Transverse colon (tissue), 4 donors: ENCODE results near the gene SHC3. TPM values are rescaled to one million over a fixed set of nuclear protein-coding genes. Genes with fewer than 3 reads are reported as not detected.

Experiments
- DNase-seq: peaks from one replicate; pipeline ENCODE4 v3.0.0-alpha.2; 2019
- H3K27ac ChIP-seq, 4 donors: fragments of 200-600 bp; sonication (generic); 2 replicates each; pipeline ENCODE4 v1.5.1; 2016 to 2018; ENCODE audit warnings: inconsistent platforms in 4 of 4
- H3K27me3 ChIP-seq: fragments of 200-600 bp; sonication (generic); 2 replicates; pipeline ENCODE4 v1.5.1; 2017; ENCODE audit warnings: inconsistent platforms
- H3K36me3 ChIP-seq, 4 donors: fragments of 200-600 bp; sonication (generic); 2 replicates each; pipeline ENCODE4 v1.5.1; 2017 to 2019; ENCODE audit warnings: inconsistent platforms in 4 of 4
- H3K4me1 ChIP-seq, 4 donors: fragments of 200-600 bp; sonication (generic); 2 replicates each; pipeline ENCODE4 v1.5.1; 2017 to 2020; ENCODE audit warnings: inconsistent platforms in 4 of 4
- H3K4me3 ChIP-seq, 4 donors: fragments of 200-600 bp; sonication (generic); 1 replicate in 1 of 4; 2 replicates in 3 of 4; pipeline versions ENCODE4 v1.5.1 to v1.6.1; 2017 to 2019; ENCODE audit warnings: inconsistent platforms in 4 of 4
- H3K9me3 ChIP-seq, 2 donors: fragments of 200-600 bp; sonication (generic); 2 replicates each; pipeline ENCODE4 v1.5.1; 2017 to 2019; ENCODE audit warnings: inconsistent platforms in 2 of 2
- EP300 ChIP-seq: sonication (generic); formaldehyde crosslinking; IDR thresholded peaks from one replicate; pipeline ENCODE4 v1.6.1; 2017; ENCODE audit warnings: antibody characterized with exemption, low read depth
- POLR2A ChIP-seq: fragments of 450-650 bp; IDR thresholded peaks from one replicate; pipeline ENCODE4 v1.6.1; 2016; ENCODE audit warnings: antibody characterized with exemption, mild to moderate bottlenecking, moderate library complexity
- POLR2AphosphoS5 ChIP-seq, 3 donors: sonication (generic); formaldehyde crosslinking; IDR thresholded peaks; one replicate each; pipeline ENCODE4 v1.6.1; 2016; ENCODE audit warnings: antibody characterized with exemption in 3 of 3
- WGBS, 2 donors: methylation state at CpG; one replicate each; pipeline ENCODE4 v1.1.5; 2018; ENCODE audit warnings: low coverage in 1 of 2; 5-methylcytosine and 5-hydroxymethylcytosine counted together
- in situ Hi-C, 4 donors: fragments of 200-750 bp; cut with MboI; loops; one replicate each; pipeline versions ENCODE4 v1.15.0 to v1.15.1; 2017; ENCODE audit warnings: low sequenced_read_pairs in 3 of 4, low pct_ligation_motif_present in 1 of 4, low pct_unique_long_range_greater_than_20kb in 1 of 4
- intact Hi-C: fragments of 100-400 bp; cut with DNase I; formaldehyde crosslinking; loops from one replicate; pipeline ENCODE4 v1.15.1; 2023; ENCODE audit warnings: low total_unique reads
- total RNA-seq, 4 donors: library from RNA; depleted of rRNA; stranded (reverse); fragments of >200 nt; gene quantifications; one replicate each; pipeline ENCODE4 v1.1.0, GENCODE V29; 2016
- TF ChIP-seq, protein P1 (sequence below), 5 experiments: fragments of 200-600 bp in 3 of 5; fragments of 450-650 bp in 2 of 5; sonication (generic) in 3 of 5; IDR thresholded peaks; 1 replicate in 2 of 5; 2 replicates in 3 of 5; pipeline ENCODE4 v1.5.1; 2016 to 2017; ENCODE audit warnings: antibody characterized with exemption in 5 of 5, inconsistent platforms in 3 of 5, mild to moderate bottlenecking in 2 of 5, moderate library complexity in 1 of 5

The SHC3 gene
- total RNA-seq, 4 donors from 2014 or later: 1.1 to 4.8 (median 2.7) TPM

DNA sequence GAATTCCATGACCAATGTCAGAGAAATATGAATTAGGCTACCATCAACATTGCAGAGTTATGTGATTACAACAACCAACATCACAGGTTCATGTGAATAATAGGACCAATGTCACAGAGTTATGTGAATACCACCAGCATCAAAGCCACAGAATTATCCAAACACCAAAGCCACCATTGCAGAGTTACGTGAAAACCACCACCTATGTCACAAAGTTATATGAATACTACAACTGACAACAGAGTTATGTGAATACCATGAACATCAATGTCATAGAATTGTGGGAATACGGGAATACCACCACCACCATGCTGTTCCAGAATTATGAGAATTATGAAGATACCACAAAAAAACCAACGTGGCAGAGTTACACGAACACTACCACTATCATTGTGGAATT, 64.8 kb downstream of the SHC3 start:
- no peak for DNase-seq
- in situ Hi-C loops (no loop called here), intact Hi-C loops (no loop called here)
- no peak overlapping the region for H3K27ac ChIP-seq
- 88 to 92% methylated on average over 4 of the region's 4 CpGs for WGBS, 2 donors
- H3K36me3 ChIP-seq: no peaks in the 10 kb centered on the region
- TF ChIP-seq EP300 (no peak), POLR2AphosphoS5 (IDR thresholded peaks at IDR 0.05) (no peak), POLR2A (no peak)
- TF ChIP-seq, protein P1, sequence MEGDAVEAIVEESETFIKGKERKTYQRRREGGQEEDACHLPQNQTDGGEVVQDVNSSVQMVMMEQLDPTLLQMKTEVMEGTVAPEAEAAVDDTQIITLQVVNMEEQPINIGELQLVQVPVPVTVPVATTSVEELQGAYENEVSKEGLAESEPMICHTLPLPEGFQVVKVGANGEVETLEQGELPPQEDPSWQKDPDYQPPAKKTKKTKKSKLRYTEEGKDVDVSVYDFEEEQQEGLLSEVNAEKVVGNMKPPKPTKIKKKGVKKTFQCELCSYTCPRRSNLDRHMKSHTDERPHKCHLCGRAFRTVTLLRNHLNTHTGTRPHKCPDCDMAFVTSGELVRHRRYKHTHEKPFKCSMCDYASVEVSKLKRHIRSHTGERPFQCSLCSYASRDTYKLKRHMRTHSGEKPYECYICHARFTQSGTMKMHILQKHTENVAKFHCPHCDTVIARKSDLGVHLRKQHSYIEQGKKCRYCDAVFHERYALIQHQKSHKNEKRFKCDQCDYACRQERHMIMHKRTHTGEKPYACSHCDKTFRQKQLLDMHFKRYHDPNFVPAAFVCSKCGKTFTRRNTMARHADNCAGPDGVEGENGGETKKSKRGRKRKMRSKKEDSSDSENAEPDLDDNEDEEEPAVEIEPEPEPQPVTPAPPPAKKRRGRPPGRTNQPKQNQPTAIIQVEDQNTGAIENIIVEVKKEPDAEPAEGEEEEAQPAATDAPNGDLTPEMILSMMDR (IDR thresholded peaks at IDR 0.05): no peak
- H3K4me3 ChIP-seq: no peak overlapping the region
- H3K27me3 ChIP-seq: no peaks in the 10 kb centered on the region
- no peaks in the 10 kb centered on the region for H3K9me3 ChIP-seq
- no peaks in the 10 kb centered on the region for H3K4me1 ChIP-seq

DNA sequence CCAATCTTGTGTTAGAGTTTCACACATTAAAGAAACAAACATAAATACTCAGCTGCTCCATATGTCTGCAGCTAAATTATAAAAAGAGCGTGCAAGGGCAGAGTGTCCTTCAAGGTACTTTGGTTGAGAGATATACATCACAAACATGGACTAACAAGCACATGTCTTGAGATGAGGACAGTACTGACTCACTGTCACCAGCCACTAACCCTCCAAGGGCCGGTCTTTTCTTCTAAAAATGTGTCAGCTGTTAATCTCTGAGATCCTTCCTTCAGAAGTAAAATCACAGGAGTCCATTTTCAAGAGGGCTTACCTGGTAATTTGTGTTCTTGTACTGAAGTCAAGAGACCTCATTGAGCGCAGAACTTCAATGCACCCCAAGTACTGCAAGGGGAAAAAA, 66.4 kb downstream of the SHC3 start:
- in situ Hi-C loops (no loop called here), intact Hi-C loops (no loop called here)
- no peak overlapping the region for H3K27ac ChIP-seq
- no peaks in the 10 kb centered on the region for H3K27me3 ChIP-seq
- DNase-seq: no peak
- no peaks in the 10 kb centered on the region for H3K4me1 ChIP-seq
- WGBS, 2 donors: 87 to 90% methylated on average over 3 of the region's 3 CpGs
- H3K36me3 ChIP-seq: no peaks in the 10 kb centered on the region
- H3K4me3 ChIP-seq: no peak overlapping the region
- no peaks in the 10 kb centered on the region for H3K9me3 ChIP-seq
- TF ChIP-seq POLR2A: no peak
- no peak for TF ChIP-seq POLR2AphosphoS5 (IDR thresholded peaks at IDR 0.05)
- TF ChIP-seq, protein P1 (IDR thresholded peaks at IDR 0.05): no peak
- TF ChIP-seq EP300: no peak

DNA sequence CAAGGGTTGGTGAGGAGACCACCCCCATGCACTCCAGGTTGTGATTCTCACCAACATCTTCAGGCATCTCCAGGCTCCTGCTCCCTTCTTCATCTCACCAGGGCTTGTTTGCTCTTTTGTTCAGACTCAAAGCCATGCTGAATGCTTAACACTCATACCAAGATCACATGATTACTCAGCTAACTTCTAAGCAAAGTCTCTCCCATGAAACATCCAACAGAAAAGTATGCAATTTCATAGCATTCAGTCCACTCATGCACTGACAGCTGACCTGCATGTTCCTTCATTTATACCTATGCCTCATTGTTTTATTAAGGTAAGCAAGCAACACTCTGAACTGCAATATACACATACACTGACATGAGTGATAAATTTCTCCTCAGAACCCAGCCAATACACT, 69.0 kb downstream of the SHC3 start:
- in situ Hi-C loops: no loop called here

DNA sequence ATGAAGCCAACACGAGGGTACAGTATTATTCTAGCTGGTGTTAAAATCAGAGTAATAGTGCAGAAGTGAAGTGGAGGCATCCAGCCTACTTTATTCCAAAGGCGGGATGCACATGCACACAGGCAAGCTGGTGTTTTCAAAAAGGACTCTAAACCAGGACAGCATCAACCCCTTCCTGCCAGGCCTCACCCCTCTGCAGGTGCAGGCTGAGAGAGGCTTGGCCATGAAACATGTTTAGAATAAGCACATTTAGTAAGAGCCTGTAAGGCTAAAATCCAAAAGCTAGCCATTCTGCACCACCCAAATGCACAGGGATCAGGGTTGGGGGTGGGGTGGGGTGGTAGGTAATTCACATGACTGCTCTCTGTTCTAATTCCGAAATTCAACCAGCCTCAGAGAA, 71.2 kb downstream of the SHC3 start:
- Histone ChIP-seq H3K27me3 (no peaks in the 10 kb centered on the region), H3K4me1 (no peaks in the 10 kb centered on the region), H3K9me3 (no peaks in the 10 kb centered on the region), H3K4me3 (no peak overlapping the region), H3K36me3 (no peaks in the 10 kb centered on the region), H3K27ac (no peak overlapping the region)
- DNase-seq: no peak
- intact Hi-C loops (no loop called here), in situ Hi-C loops (no loop called here)
- TF ChIP-seq EP300 (no peak), POLR2AphosphoS5 (IDR thresholded peaks at IDR 0.05) (no peak), POLR2A (no peak)
- TF ChIP-seq, protein P1 (IDR thresholded peaks at IDR 0.05): no peak
- WGBS, 2 donors: 74 to 100% methylated on average over 1 to 3 of the region's 3 CpGs

More for the DNA sequence above, 69.0 kb downstream of the SHC3 start:
- Histone ChIP-seq H3K9me3 (no peaks in the 10 kb centered on the region), H3K4me1 (no peaks in the 10 kb centered on the region), H3K36me3 (no peaks in the 10 kb centered on the region), H3K27me3 (no peaks in the 10 kb centered on the region), H3K27ac (no peak overlapping the region), H3K4me3 (no peak overlapping the region)
- DNase-seq: no peak
- TF ChIP-seq EP300: no peak
- no peak for TF ChIP-seq POLR2AphosphoS5 (IDR thresholded peaks at IDR 0.05)
- TF ChIP-seq, protein P1 (IDR thresholded peaks at IDR 0.05): no peak
- no peak for TF ChIP-seq POLR2A
- intact Hi-C loops: no loop called here
